ENCODE data around the gene TMED5. TPM values are rescaled to one million over a fixed set of nuclear protein-coding genes. Genes with fewer than 3 reads are reported as not detected.

The TMED5 gene
- total RNA-seq: 10 to 100 TPM; 42.0 to 44.7 TPM

DNA sequence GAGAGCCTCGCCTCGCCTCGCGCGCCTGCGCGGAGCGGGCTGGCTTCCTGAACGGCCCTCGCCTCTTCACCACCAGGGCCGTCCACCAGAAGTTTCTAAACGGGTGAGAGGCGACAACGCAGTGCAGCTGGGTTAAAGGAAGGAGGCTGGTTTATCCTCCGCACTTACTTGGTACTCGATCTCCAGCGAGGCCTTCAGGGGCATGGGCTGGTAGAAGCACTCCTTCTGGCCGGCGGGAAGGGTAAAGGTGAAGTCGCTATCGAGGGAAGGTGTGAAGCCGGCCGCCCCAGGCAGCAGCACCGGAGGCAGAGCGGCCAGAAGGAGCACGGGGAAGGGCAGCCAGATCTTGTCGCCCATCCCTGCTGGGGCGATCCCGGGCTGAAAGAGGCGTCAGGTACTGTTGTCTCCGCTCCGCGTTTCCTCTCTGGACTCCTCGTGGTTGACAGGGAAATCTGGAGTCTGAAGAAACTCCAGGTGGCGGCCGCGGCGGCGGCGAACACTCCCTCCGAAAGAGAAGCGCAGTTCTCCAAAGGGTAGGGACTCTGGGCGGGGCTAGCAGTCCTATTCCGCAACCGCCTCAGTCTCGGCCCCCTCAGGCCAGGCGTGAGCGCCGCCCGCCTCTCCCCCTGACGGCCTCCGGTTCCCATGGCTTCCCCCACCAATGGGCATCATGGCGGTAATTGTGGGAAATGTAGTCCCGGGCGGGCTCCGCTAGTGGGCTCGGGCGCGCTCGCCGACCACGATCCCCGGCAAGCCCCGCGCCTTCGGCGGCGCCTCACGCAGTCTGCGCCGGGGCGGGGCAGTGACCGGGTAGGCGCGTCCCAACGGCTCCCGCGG is at the start of gene TMED5:
TMED5 (minus strand) TSS at position 528 of the 837 bp plus-strand sequence; CDS start at position 357, 171 bp downstream.

DNA sequence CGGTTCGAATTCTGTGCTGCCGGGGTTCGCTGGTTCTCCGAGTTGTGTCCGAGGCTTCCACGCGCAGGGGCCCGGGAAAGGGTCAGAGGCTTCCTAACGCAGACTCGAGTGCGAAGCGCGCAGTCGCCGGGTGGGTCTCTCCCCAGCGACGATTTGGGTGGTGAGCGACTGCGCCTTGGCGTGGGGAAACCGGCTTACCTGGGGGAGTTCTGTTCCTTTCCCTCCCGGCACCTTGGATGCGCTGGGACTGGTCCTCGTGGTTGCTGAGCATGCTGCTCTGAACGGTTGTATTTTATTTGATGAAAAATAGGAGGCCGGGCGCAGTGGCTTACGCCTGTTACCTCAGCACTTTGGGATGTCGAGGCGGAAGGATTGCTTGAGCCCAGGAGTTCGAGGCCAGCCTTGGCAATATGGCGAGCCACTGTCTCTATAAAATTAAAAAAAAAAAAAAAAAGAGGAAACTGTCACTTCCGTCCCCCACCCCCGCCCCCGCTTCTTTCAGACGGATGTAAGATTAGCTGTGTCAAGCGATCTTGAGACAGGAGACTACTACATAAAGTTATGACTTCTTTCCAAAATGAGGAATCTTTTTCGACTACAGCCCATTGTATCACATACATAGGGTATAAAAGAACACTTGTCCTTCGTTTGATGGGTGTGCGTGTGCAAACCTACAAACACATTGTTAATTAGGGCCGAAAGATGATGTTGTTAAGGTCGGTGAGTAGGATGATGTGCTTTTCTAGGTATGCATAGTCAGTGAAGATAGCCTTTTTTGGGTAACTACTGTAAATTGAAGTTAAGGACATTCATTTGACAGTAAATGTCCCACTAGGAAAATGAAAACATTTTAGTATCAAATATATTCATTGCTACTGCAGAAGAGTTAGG is 755 bp upstream of the TMED5 start, which contains the start of gene CCDC18:
CCDC18 (plus strand) TSS at position 2 of the 891 bp plus-strand sequence. CDS start 2,638 bp downstream, outside the sequence.

Other genes with a start within 250 kb of the TMED5 start
- gene DIPK1A, start 219.0 kb downstream of the TMED5 start, total RNA-seq: 10 to 100 TPM; 17.8 to 19.9 TPM
- gene MTF2, start 101.1 kb downstream of the TMED5 start, total RNA-seq: 10 to 100 TPM; 44.8 to 46.9 TPM
- 10 to 100 TPM; 23.3 to 24.5 TPM for gene CCDC18, start 311 bp upstream of the TMED5 start, total RNA-seq
- gene DR1, start 165.5 kb upstream of the TMED5 start, total RNA-seq: 10 to 100 TPM; 87.3 to 89.9 TPM